KOPT-K1 (cell line): Measurements from ENCODE around the gene IGFBP3.
"Not testable (repeated sequence)": the region's sequence is repeated elsewhere in the genome, so short reads cannot be mapped to it uniquely, and the experiment has no call there.

Experiments
- H3K27ac ChIP-seq: fragments of 200-600 bp; sonication (generic); 2 replicates; pipeline ENCODE4 v1.5.1; 2016; ENCODE audit warnings: antibody characterized with exemption, mild to moderate bottlenecking, low read depth, low read length; ENCODE audit not compliant: poor library complexity, severe bottlenecking
- H3K36me3 ChIP-seq: fragments of 200-600 bp; sonication (generic); 2 replicates; pipeline ENCODE4 v1.5.1; 2017; ENCODE audit warnings: antibody characterized with exemption, mild to moderate bottlenecking, low read length, moderate library complexity; ENCODE audit not compliant: insufficient read depth
- H3K9me3 ChIP-seq: fragments of 200-600 bp; sonication (generic); 2 replicates; pipeline ENCODE4 v1.5.1; 2017; ENCODE audit warnings: antibody characterized with exemption, low read length, mild to moderate bottlenecking; ENCODE audit not compliant: insufficient read depth, poor library complexity, severe bottlenecking

The IGFBP3 gene, protein sequence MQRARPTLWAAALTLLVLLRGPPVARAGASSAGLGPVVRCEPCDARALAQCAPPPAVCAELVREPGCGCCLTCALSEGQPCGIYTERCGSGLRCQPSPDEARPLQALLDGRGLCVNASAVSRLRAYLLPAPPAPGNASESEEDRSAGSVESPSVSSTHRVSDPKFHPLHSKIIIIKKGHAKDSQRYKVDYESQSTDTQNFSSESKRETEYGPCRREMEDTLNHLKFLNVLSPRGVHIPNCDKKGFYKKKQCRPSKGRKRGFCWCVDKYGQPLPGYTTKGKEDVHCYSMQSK

DNA sequence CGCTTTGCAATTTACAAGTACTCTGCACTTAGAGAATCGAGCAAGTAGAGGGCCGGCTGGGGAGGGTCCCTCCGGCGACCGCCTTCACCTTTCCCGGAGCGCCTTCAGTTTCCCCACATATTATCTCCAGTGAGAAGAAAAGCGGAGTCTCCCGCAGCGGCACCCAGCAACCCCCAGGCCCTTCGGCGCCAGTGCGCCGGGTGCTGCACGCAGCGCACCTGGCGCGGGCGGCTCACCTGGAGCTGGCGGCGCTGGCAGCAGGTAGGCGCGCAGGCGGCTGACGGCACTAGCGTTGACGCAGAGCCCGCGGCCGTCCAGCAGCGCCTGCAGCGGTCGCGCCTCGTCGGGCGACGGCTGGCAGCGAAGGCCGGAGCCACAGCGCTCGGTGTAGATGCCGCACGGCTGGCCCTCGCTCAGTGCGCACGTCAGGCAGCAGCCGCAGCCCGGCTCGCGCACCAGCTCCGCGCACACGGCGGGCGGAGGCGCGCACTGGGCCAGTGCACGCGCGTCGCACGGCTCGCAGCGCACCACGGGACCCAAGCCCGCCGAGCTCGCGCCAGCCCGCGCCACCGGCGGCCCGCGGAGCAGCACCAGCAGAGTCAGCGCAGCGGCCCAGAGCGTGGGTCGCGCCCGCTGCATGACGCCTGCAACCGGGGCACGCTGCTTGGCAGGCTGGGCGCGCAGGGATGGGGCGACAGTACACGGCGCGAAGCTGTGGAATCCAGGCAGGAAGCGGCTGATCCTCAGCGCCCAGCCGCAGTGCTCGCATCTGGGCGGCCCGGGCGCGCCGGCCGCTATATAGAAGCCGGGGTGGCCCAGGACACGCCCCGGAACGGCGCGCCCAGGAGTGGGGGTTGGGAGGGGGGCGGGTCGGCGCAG is at the start of gene IGFBP3:
Gene IGFBP3, minus strand, starts transcription at position 771 of the 879 bp plus-strand sequence. Its CDS starts 132 bp downstream, at position 639.
- H3K27ac ChIP-seq, result no peak within 1 kb of the TSS
- no peaks in the 10 kb centered on the region for H3K36me3 ChIP-seq
- H3K9me3 ChIP-seq, result no peaks in the 10 kb centered on the region

DNA sequence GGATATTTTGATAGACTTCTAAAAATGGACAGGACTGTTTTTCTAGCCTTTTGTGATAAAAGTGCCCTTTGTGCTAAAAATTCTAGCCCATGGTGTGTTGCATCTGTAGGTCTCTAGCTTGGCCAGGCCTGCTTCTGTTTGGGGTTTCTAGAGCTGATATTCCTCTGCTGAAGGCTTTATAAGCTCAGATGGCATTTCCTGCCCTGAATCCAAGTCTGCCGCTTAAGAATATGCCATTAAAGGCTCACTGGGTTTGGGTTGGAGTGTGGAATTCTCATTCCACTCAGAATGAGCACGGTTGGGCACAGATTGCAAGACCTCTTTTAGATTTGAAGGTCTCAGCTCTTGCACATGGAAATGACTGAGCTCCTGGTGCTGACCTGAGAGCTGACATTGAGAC is 49.4 kb upstream of the IGFBP3 start:
- H3K9me3 ChIP-seq, result no peaks in the 10 kb centered on the region
- no peak overlapping the region for H3K27ac ChIP-seq
- H3K36me3 ChIP-seq, result no peaks in the 10 kb centered on the region

GRCh38 chr7:45969940-45970339 is 48.9 kb upstream of the IGFBP3 start:
- Histone ChIP-seq H3K27ac (no peak overlapping the region), H3K36me3 (no peaks in the 10 kb centered on the region), H3K9me3 (no peaks in the 10 kb centered on the region)

DNA sequence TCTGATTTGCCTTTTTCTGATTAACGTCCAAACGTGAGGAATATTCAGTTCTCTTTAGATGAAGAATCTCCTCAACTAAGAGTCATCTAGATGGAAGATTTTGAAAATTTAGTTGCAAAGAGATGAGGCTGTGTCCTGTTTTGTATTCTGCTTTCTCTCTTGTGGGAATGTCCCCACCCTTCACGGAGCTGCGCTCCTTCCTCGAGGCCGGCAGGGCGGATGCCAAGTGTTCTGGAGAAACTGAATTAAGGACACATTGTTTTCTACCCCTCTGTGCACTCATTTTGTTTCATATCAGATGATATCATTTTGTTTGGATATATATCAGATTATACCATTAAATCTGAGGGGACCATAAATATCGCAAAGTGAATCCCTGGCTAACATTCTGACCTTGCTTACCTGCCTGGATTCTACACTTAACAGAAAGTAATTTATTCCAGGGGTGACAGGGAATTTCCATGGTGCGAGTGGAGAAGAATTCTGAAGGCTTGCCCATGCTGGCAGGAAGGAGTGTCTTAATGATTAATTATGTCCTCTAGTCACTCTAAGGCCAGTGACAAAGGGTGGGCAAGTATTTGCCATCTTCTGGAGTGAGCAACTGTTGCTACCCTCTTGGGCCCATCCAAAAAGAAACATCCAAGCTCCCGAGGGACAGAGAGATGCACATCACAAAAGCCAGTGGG is 47.9 kb upstream of the IGFBP3 start:
- H3K9me3 ChIP-seq, result no peaks in the 10 kb centered on the region
- no peak overlapping the region for H3K27ac ChIP-seq
- no peaks in the 10 kb centered on the region for H3K36me3 ChIP-seq

DNA sequence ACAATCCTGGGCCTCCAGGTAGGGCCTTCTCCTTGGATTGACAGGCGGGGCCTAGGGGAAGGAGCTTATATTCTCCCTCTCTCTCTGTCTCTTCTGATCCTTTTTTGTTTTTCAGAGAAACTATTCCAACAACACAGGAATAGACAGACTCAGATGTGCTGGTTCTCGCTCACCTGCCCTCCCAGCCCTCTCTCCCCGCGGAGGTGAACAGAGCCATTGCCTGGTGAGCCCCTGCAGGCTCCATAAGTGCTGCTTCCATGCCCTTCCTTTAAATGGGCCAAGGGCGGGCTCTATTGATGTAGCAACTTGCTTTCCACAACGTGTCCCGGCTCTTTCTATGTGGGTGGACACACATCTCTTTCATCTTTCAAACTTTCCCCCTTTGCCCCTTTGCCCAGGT is 47.2 kb upstream of the IGFBP3 start:
- Histone ChIP-seq H3K27ac (no peak overlapping the region), H3K36me3 (no peaks in the 10 kb centered on the region)

GRCh38 chr7:45967591-45968157 is 46.6 kb upstream of the IGFBP3 start:
- Histone ChIP-seq H3K27ac (no peak overlapping the region), H3K9me3 (no peaks in the 10 kb centered on the region), H3K36me3 (no peaks in the 10 kb centered on the region)

More for the DNA sequence above, 47.2 kb upstream of the IGFBP3 start:
- no peaks in the 10 kb centered on the region for H3K9me3 ChIP-seq

DNA sequence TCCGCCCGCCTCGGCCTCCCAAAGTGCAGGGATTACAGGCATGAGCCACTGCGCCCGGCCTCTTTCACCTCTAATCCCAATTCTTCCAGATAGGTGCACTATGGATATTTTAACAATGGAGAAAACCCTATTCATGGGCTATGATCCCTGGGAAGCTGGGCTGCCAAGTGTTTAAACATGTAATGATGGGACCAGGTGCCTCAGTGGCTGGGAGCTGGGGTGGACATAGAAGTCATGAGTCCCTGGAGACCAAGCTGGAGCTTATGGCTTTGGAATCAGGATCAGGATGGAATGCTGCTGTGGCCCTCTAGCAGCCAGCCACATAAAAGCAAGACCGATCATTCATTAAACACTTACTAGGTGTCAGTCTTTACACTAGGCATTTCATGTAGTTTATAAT is 41.8 kb upstream of the IGFBP3 start:
- no peak overlapping the region for H3K27ac ChIP-seq
- H3K36me3 ChIP-seq, result no peaks in the 10 kb centered on the region
- H3K9me3 ChIP-seq, result no peaks in the 10 kb centered on the region

DNA sequence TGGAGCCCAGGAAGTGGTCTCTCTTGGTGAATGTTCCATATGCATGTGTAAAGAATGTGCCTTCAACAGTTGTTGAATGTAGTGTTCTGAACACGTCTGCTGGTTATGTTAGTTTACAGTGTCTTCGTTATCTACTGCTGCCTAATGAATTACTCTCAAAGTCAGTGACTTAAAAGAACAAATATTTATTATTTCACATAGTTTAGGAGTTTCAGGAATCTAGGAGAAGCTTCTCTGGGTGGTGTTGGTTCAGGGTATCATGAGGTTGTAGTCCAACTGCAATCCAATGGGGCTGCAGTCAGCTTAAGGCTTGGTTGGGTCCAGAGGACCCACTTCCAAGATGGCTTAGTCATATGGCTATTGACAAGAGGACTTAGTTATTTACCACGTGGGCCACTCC is 36.6 kb upstream of the IGFBP3 start:
- H3K9me3 ChIP-seq, result peaks cover 11% of the 10 kb centered on the region
- no peaks in the 10 kb centered on the region for H3K36me3 ChIP-seq
- no peak overlapping the region for H3K27ac ChIP-seq

GRCh38 chr7:45955286-45955685 is 34.2 kb upstream of the IGFBP3 start:
- Histone ChIP-seq H3K27ac (no peak overlapping the region), H3K9me3 (peaks cover 11% of the 10 kb centered on the region), H3K36me3 (no peaks in the 10 kb centered on the region)

DNA sequence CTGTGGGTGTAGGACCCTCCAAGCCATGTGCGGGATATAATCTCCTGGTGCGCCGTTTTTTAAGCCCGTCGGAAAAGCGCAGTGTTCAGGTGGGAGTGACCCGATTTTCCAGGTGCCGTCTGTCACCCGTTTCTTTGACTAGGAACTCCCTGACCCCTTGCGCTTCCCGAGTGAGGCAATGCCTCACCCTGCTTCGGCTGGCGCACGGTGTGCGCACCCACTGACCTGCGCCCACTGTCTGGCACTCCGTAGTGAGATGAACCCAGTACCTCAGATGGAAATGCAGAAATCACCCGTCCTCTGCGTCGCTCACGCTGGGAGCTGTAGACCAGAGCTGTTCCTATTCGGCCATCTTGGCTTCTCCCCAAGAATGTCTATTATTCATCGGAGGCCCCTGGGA is 32.0 kb upstream of the IGFBP3 start:
- H3K27ac ChIP-seq, H3K36me3 ChIP-seq: not testable (repeated sequence)
- H3K9me3 ChIP-seq, result peaks cover 11% of the 10 kb centered on the region

GRCh38 chr7:45944058-45944457 is 23.0 kb upstream of the IGFBP3 start:
- no peaks in the 10 kb centered on the region for H3K36me3 ChIP-seq
- H3K9me3 ChIP-seq, result peaks cover 6% of the 10 kb centered on the region
- H3K27ac ChIP-seq, result no peak overlapping the region

DNA sequence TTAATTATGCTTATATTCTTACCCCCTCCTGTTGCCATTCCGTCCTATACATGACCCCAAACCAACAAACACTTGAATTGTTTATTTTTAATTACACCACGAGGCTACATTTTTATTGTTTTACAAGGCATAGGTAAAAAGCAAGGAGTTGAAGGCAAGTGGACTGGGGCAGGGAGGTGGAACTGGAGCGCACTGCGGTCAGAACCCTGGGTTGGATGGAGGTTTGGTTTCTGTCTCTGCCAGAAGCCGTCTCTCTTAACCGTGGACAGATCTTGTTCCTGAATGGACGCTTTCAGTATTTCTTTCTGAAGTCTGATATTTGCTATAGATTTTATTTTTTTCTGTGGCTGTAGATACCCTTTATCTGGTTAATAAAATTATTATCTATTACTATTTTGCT is 19.9 kb upstream of the IGFBP3 start:
- Histone ChIP-seq H3K27ac (no peak overlapping the region), H3K9me3 (peaks cover 6% of the 10 kb centered on the region), H3K36me3 (no peaks in the 10 kb centered on the region)

GRCh38 chr7:45940237-45940781 is 19.2 kb upstream of the IGFBP3 start:
- H3K9me3 ChIP-seq, H3K36me3 ChIP-seq: not testable (repeated sequence)
- H3K27ac ChIP-seq, result peak overlapping the region; percentile 35

- Histone ChIP-seq H3K27ac (no peak overlapping the region), H3K36me3 (no peaks in the 10 kb centered on the region), H3K9me3 (peaks cover 6% of the 10 kb centered on the region)
Measured at GRCh38 chr7:45939574-45939973, 18.5 kb upstream of the IGFBP3 start.
